NCI-H146 treated with DMSO at 0.1 percent for 48 hours (cell line): ENCODE data around the gene IGSF5.
"Not testable (repeated sequence)": the region's sequence is repeated elsewhere in the genome, so short reads cannot be mapped to it uniquely, and the experiment has no call there.

Experiments
- DNase-seq: peaks from one replicate; lab custom pipeline; 2025; ENCODE audit not compliant: unreplicated experiment; lab: John Stamatoyannopoulos, UW

Gene IGSF5

DNA sequence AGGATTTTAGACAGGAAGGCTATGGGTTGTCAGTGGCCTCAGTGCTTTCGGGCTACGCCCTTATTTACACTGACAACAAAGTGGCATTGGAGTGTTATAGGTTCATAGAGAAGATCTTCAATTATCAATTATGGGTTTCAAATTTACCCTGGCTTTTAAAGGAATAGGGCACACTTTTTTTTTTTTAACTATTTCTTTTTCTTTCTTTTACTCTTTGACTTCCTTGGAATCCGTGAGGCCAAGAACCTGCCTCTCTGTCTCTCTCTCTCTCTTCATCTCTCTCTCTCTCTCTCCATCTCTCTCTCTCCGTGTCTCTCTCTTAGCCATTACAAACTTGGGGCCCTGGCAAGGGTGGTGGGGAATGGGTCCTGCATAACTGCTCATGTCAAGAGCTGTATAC is at the start of gene IGSF5:
IGSF5 (plus strand) TSS at position 301 of the 400 bp plus-strand sequence. CDS start 327 bp downstream, outside the sequence.
- not testable (repeated sequence) for DNase-seq

DNA sequence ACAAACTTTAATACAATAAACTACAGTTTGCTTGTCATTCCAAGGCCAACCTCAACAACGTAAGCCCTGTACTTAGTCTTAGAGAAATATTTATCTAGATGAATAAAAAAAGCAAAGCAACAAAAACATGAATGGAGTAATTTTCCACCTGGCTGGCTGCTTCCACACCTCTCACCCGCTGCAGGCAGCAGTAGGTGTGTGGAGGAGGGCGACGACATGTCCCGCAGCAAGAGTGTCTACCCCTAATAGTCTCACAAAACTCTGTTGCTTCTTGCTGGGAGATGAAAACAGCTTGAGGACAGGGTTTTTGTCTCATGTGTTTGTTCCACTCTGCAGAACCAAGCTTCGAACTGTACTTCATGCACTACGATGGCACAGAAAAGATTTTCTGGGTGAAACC is 48.8 kb upstream of the IGSF5 start:
- DNase-seq: no peak

DNA sequence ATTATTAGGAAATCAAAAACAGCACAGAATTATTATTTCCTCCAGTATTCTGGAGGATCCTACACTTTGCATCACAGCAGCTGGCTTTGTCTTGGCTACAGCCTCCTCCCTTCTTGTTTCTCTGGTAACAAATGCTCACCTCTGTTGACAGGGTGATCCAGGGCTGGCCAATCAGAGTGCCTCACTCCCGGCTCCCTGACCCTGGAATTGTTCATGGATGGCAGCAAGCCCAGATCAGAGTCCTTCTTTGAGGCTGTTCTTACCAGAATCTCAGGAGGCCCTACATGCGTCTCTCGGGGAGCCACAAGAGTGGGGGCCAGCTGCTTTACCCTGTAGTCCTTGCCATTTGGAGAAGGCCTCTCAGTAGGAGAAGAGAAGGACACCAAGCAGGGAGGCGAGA is 48.4 kb upstream of the IGSF5 start:
- DNase-seq: no peak

DNA sequence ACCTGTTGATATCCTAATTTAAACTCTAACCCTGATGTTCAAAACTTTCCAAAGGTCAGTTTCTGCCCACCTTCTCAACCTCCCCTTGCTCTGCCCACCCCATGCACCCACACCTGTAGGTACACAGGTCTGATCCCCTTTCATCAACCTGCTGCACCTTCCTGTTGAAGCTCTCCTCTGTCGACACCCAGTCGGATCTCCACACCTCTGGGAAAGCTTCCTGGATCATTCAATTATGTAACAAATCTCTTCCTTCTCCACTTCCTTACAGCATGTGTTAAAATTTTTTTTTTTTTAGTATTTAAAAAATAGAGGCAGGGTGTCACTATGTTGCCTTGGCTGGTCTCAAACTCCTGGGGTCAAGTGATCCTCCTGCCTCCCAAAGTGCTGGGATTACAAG is 44.7 kb upstream of the IGSF5 start:
- DNase-seq: no peak

DNA sequence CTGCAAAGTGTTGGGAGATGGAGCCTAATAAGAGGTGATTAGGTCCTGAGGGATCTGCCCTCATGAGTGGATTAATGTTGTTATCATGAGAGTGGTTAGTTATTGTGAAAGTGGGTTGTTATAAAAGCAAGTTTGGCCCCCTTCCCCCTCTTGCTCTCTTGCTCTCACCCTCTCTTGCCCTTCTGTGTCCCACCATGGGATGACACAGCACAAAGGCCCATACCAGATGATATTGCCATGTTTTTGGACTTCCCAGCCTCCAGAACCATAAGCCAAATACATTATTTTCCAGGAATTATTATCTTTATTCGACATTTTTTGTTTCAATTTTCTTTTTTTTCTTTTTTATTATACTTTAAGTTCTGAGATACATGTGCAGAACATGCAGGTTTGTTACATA is 41.4 kb upstream of the IGSF5 start:
- DNase-seq: no peak

DNA sequence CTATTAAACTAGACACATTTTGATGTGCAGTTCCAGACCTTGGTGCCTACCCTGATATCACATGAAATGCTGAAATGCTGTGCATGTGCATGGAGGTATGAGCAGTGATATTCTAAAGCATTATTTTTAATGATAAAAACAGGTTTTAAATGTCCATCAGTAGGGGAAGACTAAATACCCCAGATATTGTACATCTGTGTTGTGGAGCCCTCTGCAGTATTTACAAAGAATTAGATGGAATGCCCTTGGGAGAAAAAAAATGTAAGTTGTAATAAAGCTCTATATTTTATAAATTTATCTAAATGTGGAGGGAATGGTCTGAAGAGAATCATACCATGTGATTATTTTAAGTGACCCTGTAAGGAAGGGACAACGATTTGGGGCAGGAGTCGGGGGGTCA is 39.1 kb upstream of the IGSF5 start:
- no peak for DNase-seq

DNA sequence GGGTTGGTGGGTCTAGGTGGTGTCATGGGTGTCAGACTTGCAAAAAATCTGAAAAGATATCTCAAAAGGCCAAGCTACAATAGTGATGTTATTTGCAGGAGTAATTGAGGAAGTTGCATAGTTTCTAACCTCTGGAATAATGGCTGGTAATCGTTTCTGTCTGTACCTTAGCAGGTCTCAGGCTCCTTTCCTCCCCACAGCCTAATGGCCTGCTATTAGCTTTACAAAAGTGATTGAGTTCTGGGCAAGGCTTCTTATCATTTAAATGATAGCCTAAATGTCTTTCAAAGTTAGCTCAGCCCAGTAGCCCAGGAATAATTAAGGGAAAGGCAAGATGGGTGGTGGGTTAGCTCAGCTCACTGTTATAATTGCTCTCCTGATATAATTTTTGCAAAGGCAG is 37.7 kb upstream of the IGSF5 start:
- no peak for DNase-seq

DNA sequence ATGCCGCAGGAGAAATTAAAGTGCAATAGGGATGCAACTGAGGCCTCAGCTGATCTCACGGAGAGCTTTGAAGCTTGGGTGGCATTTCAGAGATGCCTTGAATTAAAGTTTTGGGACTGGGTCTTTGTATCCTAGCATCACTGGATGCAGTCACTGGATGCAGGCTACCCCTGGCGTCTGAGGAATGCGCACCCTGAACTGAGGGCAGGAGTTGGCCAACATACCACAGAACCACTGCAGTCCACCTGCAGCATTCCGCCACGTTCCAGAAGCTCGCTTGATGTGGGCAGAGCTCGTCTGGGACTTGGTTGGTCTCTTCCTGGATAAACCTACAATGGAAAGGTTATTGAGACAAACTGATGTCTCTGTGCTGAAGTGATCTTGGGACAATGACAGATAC is 34.1 kb upstream of the IGSF5 start:
- DNase-seq: no peak

DNA sequence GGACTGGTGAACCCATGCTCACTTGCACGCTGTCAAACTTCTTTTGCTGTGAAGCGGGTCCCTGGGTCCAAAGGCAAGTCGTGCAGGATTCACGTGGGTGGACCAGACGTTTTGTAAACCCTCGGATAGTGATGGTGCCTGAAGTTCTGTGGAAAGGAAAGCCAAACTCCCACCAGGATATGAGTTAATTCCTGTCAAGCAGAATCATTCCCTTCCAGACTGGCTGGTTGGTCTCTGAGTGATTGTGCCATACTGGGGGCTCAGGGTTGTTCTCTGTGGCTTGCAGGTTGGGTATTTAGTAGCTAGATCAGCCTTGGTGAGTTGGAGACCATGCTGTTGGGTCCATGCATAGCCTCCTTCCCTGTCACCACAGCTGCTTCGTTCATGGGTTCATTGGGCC is 32.7 kb upstream of the IGSF5 start:
- DNase-seq: no peak

DNA sequence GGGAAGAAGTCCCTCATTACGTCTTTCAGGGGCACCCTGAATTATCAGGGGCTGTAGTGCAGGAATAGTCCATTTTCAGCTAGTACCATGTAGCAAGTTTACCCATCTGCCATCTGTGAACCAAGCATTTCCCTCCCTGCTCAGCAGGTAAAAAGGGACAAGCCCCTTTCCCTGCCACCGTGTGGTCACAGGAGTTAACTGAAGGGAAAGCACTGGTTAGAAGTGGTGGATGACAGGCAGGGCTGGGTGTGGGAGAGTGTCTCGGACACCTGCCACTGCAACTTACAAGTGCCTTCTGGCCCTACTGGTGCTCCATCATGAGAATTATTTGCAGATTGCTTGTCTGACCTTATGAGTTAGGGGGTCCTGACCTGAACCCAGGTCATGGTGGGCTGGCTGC is 32.0 kb upstream of the IGSF5 start:
- no peak for DNase-seq

DNA sequence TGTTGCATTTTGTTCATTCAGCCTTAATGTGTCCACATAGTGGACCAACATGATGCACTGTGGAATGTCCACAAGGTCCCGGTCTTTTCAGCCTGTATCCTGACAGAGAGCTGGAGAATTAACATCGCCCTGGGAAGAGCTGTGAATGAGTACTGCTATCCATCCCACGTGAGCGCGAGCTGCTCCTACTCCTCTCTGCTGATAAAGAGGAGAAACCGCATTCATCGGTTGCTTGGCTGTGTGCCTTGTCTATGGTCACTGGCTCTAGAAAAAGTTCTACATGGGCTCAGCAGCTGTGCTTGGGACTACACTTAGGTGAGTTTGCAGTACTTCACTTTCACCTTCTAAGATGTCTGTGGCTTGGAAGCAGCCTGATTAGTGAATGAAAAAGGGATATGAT is 31.1 kb upstream of the IGSF5 start:
- DNase-seq: no peak

DNA sequence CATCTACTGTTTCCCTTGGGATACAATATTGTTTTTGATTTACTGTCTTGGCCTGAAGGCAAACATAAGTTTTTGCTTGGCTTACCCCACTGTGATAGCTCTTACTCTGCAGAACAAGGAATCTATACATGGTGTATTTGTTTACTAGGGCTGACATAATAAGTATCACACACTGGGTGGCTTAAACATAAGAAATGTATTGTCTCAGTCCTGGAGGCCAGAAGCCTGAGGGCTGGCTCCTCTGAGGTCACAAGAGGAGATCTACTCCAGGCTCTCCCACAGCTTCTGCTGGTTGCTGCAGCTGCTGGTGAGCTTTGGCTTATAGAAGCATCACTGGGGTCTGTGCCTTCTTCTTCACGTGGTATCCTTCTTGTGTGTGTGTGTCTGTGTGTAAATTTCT is 30.7 kb upstream of the IGSF5 start:
- no peak for DNase-seq

DNA sequence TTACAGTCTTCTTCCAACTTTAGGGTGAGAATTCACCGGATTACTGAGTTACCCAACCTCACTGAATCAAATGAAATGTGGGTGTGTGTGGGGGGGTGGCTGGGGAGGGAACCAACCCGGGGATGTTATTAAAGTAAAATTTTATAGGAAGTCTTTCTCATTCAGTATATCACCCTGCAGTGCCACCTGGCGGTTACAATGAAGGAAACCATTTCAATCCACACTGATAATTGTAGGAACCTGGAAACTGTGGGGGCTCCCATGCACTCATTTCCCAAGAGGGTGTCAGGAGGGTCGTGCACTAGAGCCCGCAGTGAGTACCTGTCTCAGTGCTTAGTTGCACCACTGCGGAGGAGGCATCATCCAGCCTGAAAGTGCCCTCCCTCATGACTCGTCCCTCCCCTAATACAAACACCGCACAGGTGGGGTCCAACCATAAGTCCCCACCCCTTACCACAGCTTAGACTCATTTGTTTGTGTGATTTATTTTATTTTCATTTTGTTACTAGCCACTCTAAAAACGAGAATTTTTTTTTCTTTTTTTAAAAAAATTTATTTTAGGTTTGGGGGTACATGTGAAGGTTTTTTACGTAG is 29.1 kb upstream of the IGSF5 start:
- peak; percentile 6 for DNase-seq

DNA sequence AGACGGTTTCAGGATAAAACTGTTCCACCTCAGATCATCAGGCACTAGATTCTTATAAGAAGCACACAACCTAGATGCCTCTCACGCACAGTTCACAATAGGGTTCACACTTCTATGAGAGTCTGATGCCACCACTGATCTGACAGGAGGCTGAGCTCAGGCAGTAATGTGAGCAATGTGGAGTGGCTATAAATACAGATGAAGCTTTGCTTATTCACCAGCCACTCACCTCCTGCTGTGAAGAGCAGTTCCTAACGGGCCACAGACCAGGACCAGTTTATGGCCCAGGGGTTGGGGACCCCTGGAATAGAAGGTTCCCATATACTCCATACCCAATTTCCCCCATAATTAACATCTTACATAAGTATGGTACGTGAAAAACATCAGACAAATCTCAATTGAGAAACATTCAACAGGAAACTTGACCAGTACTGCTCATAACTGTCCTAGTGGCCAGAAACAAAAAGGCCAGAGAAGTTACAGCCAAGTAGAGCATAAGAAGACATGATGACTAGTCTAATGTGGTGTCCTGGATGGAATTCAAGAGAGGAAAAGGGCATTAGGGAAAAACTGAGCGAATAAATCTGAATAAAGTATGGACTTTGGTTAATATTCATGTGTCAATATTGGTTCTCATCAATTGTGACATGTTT is 24.7 kb upstream of the IGSF5 start:
- no peak for DNase-seq

DNA sequence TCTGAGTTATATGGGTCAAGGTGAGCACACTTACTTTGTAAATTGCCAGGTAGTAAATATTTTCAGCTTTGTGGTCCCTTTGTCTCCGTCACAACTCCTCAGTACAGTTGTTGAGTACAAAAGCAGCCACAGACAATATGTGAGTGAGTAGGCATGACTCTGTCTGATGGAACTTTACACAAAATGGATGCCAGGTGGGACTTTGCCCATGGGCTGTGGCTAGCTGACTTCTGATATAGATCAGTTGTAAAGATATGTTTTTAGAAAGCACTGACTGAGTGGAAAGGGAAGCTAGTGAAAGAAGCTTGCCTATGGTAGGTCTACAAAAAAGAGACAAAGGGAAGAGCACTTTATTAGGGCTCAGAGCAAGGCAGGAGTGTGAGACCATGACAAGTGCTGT is 23.1 kb upstream of the IGSF5 start:
- DNase-seq: no peak

DNA sequence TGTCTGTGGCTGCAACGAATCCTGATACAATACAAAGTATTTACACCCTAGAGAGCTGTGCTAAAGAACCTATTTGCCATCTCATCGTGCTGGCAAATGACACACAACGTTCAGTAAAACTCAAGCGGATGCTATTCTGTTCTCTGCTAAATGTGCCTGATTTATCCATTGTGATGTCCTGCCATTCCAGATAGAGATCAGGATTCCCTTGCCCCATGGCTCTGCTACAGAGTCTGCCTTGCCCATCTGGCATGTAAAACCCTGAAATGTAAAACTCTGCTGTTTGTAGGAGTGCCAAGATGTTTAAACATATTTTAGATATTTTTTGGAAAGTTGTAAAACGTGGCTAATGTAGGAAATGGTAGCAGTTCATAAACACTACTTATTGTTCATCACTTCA is 20.0 kb upstream of the IGSF5 start:
- no peak for DNase-seq

DNA sequence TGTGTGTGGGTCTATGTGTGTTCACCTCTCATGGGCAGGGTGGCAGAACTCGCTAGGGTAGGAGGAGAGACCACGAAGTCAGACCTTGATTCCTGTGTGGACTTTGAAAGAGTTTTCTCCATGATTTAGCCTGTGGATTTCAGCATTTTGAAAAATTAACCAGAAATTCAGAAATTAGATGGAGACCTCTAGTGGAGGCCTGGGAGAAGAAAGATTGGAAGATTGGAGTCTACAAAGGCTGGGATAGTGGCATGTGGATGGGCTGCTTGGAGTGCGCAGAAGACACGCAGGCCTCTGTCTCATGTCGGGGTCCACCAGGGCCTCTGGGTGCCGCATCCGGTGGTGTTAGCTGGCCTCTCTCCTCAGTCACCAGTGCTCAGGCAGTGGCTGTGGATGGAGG is 18.9 kb upstream of the IGSF5 start:
- no peak for DNase-seq

DNA sequence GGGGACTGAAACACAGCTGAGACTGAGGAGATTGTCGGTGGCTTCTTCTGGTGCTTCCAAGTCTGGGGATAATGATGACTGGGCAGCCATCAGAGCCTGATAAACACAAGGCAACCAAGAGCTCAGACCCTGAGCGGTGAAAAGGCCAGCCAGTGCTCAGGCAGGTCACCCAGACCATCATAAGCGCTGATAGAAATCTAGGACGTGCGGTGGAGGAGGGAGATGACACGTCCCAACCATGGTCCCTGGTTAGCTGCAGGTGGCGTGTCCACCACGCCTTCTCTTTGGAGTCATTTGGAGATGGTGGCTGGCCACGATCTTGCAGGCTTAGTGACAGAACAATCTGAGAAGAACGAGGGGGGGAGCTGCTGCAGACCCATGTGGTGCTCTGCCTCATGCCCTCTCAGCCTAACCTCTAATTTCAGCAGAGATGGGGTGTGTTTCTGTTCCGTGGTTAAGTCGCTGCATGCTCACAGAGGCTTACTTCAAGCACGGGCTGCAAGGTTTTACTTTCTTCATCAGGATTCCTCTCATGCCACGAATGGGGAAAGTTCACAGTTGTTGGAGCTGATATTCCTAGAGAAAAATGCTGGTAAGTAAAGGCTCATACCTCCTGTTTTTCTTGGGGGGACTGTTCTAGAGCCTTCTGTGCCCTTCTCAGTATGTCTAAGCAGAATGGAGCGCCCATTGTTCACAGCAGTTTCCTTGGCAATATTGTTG is 17.4 kb upstream of the IGSF5 start:
- no peak for DNase-seq

DNA sequence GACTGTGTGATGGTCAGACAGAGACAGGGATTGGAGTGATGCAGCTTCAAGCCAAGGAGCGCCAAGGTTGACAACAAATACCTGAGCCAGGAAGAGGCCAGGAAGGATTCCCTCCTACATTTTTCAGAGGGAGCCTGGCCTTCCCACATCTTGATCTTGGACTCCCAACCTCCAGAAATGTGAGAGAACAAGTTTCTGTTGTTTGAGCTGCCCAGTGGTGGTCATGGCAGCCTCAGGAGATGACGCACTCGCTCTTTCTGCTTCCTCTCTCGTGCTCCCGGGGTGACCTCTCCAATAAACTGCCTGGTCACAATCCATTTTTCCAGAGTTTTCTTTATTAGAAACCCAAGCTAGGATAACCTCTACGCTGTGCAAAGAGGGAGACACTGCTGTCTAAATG is 16.6 kb upstream of the IGSF5 start:
- DNase-seq: no peak

DNA sequence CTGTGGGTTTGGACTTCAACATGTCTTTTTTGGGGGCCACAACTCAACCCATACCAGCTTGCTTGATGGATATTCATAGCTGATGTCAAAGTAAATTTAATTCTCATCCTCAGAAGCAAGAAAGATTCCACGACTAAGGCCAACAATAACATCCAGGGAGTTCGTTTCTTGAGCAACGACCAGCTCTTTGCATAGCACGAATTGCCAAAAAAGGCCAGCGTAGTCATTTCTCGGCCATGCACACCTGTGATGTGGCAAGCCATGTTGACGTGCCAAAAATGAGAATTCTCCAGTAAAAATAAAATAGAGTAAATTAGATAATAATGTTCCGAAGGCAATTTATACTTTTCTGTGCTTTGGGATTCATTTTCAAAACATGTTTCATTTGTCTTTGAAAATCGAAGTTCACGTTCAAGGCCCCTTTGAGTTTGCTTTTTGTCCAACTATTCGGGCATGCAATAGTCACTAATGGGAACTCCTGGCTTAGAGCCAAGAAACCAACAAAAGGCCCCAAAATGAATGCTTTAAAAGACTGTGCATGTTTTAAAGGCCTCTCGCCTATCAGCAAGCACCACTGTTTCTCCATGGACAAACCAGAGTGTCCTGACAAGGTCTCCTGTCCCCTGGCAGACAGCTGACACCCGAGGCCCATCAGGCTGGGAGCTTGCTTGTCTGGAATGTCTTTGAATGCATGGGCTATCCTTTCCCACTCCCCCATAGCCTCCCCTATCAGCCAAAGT is 14.4 kb upstream of the IGSF5 start:
- DNase-seq: no peak

DNA sequence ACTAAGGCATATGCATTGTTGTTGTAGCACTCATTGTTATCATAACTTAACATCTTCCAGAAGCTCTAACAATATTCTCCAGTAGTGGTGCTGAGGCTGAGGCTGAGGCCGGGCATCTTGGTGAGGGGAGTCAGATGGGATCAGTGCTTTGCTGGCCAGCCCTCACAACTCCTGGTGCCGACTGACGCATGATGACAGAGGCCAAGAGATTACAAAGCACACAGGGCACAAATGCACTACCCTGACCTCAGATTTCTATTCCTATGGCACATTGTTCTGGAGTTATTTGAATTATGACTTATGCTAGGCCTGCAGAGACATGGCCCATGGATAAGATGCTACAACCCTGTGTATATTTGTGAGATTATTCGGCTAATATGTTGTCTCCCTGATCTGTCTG is 8.3 kb upstream of the IGSF5 start:
- no peak for DNase-seq
